ENCODE measurements around the gene ZNF74.
"Not testable (repeated sequence)": the region's sequence is repeated elsewhere in the genome, so short reads cannot be mapped to it uniquely, and the experiment has no call there.

The ZNF74 gene

DNA sequence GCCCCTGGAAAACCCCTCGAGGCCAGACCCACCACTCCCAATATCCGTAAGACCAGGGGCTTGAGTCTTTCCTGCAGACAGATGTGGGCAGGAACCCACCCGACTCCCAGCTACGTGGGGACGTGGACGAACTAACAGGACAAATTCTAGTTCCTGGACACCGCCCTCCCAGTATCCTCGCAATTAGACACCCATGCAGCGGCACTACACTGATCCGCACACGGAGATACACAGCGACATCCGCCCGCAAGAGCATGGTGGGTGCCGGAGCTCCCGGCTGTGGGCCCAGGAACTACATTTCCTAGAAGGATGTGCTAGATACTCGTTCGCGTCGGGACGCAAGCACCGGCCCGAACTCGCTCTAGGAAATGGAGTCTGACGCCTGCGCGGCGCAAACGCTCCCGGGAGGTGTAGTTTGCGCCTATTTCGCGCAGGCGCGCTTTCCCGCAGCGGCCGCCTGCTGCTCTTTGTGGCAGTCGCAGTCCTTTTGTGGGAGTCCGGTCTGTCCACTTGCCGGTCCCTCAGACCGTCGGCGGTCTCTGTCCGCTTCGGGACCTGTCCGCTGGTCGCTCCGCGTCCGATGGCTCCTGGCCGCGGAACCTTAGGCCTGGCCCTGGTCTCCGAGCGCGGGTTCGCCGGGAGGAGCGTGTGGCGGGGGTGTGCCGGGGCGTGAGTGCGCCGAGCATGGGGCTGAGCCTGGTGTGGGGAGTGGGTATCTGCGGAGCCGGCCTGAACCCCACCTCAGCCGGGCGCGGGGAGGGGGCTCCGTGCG is at the start of gene ZNF74:
Gene ZNF74 (plus strand): TSS at position 447 of the 772 bp plus-strand sequence. CDS start 478 bp downstream, outside the sequence.
- DNase-seq (ENCODE audit: low read depth in 2 of 2), result peak; percentile 71 to 73

DNA sequence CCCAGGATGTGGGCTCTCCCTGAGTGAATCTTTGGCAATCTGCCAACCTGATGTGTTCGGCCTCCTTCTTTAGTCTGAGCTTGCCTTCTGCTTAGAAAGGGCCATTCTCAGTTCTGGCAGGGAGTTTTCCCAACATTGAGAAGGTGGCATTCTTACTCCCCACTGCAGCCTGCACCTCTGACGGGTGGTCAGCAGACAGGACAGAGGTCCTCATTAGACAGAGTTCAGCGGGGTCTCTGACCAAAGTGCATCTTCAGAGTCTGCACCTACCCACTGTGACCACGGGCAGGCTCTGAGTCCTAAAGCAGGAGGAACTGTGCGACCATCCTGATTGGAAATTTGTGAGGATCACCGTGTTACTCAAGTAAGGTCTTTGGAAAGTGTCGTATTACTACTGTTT is 47.4 kb upstream of the ZNF74 start:
- DNase-seq (ENCODE audit: low read depth in 2 of 2), result not testable (repeated sequence)

DNA sequence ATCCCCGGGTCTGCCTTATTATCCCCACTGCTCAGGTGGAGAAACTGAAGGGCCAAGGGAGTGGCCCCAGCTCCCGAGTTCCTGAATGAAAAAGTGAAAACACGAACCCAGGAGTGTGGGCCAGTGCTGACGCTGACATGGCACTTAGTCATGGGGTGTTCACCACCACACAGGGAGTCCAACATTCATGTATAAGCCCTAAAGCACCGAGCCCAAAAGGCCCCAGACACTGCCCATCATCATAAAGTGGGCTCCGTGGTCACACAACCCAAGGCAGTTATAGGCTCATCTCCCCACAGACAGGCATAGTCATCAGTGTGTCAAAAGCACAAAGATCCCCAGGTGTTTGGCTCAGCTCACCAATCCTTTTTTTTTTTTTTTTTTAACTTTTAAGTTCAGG is 41.4 kb upstream of the ZNF74 start:
- DNase-seq (ENCODE audit: low read depth in 2 of 2), result not testable (repeated sequence)

- DNase-seq (ENCODE audit: low read depth in 2 of 2), result no peak
Observed at GRCh38 chr22:20354238-20354975, 39.5 kb upstream of the ZNF74 start.

GRCh38 chr22:20355939-20356636 is 37.9 kb upstream of the ZNF74 start:
- DNase-seq (ENCODE audit: low read depth in 2 of 2), result not testable (repeated sequence)

- DNase-seq (ENCODE audit: low read depth in 2 of 2), result not testable (repeated sequence)
Observed at GRCh38 chr22:20356906-20357305, 37.0 kb upstream of the ZNF74 start.

GRCh38 chr22:20357967-20358366 is 36.0 kb upstream of the ZNF74 start:
- DNase-seq (ENCODE audit: low read depth in 2 of 2), result not testable (repeated sequence)

DNA sequence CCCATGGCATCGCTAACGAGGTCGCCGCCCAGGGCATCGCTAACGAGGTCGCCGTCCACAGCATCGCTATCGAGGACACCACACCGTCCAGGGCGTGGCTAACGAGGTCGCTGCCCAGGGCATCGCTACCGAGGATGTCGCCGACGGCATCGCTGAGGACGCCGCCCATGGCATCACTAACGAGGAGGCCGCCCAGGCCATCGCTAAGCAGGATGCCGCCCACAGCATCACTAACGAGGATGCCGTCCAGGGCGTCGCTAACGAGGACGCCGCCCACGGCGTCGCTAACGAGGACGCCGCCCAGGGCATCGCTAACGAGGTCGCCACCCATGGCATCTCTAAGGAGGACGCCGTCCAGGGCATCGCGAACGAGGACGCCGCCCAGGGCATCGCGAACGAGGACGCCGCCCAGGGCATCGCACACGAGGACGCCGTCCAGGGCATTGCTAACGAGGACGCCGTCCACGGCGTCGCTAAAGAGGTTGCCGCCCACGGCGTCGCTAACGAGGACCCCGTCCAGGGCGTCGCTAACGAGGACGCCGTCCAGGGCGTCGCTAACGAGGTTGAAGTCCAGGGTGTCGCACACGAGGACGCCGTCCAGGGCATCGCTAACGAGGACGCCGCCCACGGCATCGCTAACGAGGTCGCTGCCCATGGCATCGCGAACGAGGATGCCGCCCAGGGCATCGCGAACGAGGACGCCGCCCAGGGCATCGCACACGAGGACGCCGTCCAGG is 35.3 kb upstream of the ZNF74 start:
- DNase-seq (ENCODE audit: low read depth in 2 of 2), result not testable (repeated sequence)

GRCh38 chr22:20360261-20360660 is 33.7 kb upstream of the ZNF74 start:
- DNase-seq (ENCODE audit: low read depth in 2 of 2), result not testable (repeated sequence)

DNA sequence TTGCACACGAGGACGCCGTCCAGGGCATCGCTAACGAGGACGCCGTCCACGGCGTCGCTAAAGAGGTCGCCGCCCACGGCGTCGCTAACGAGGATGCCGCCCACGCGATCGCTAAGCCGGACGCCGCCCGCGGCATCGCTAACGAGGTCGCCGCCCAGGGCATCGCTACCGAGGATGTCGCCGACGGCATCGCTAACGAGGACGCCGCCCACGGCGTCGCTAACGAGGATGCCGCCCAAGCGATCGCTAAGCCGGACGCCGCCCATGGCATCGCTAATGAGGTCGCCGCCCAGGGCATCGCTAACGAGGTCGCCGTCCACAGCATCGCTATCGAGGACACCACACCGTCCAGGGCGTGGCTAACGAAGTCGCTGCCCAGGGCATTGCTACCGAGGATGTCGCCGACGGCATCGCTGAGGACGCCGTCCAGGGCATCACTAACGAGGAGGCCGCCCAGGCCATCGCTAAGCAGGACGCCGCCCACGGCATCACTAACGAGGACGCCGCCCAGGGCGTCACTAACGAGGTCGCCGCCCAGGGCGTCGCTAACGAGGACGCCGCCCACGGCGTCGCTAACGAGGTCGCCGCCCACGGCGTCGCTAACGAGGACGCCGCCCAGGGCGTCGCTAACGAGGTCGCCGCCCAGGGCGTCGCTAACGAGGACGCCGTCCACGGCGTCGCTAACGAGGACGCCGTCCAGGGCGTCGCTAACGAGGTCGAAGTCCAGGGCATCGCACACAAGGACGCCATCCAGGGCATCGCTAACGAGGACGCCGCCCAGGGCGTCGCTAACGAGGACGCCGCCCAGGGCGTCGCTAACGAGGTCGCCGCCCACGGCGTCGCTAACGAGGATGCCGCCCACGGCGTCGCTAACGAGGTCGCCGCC is 32.8 kb upstream of the ZNF74 start:
- DNase-seq (ENCODE audit: low read depth in 2 of 2), result not testable (repeated sequence)

GRCh38 chr22:20361752-20362229 is 32.2 kb upstream of the ZNF74 start:
- not testable (repeated sequence) for DNase-seq (ENCODE audit: low read depth in 2 of 2)

DNA sequence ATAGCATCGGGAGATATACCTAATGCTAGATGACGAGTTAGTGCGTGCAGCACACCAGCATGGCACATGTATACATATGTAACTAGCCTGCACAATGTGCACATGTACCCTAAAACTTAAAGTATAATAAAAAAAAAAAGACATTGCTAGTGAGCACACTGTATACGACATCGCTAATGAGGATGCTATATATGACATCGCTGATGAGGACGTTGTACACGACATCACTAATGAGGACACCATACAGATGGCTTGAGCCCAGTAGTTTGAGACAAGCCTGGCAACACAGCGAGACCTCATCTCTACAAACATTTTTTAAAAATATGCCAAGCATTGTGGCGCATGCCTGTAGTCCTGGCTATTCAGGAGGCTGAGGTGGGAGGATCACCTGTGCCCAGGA is 31.5 kb upstream of the ZNF74 start:
- not testable (repeated sequence) for DNase-seq (ENCODE audit: low read depth in 2 of 2)

- DNase-seq (ENCODE audit: low read depth in 2 of 2), result not testable (repeated sequence)
Observed at GRCh38 chr22:20364335-20365260, 29.4 kb upstream of the ZNF74 start.

GRCh38 chr22:20366841-20367240 is 27.1 kb upstream of the ZNF74 start:
- not testable (repeated sequence) for DNase-seq (ENCODE audit: low read depth in 2 of 2)

DNA sequence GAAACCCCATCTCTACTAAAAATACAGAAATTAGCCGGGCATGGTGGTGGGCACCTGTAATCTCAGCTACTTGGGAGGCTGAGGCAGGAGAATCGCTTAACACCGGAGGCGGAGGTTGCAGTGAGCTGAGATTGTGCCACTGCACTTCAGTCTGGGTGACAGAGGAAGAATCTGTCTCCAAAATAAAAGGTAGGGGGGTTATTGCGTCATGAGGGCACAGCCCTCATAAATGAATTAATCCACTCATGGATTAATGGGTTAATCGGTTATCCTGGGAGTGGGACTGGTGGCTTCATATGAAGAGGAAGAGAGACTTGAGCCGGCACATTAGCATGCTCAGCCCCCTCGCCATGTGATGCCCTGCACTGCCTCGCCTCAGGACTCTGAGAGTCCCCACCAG is 25.1 kb upstream of the ZNF74 start:
- not testable (repeated sequence) for DNase-seq (ENCODE audit: low read depth in 2 of 2)

DNA sequence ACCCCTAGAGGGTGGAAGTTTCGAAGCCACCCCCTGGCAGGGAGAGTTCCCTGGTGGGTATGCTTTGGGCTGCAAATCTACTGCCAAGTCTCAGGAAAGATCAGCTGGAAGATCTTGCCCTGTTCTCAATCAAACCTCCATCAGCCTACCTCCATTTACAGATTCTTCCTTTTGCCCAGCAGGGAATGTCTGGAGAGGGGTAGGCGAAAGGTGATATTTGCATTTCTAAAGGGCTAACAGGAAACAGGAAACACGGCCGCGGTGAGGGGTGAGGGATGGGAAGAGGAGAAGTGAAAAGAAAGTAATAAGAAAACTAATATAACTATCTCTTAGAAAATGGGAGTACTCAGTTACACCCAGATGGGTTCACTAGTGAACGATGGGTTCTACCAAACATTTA is 22.3 kb upstream of the ZNF74 start:
- DNase-seq (ENCODE audit: low read depth in 2 of 2), result not testable (repeated sequence)

DNA sequence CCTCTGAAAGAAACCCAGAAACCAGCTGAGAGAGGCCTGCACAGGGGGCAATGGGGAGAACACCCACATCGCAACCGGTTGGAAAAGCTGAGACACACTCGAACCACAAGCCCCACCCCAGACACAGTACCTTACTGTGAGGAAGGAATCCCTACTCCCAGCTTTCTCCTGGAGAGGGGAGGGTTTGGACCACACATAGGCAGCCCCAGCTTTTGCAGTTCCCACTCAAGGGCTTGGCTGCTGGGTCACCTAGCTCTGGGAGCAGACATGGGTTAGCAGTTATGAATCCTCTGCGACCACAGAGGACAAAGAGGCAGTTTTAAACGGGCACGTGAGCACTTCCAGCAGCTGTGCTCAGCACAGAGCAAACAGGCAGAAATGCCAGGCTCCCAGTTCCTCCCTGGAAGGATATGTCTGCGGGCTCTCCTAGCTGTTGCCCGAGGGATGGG is 21.5 kb upstream of the ZNF74 start:
- not testable (repeated sequence) for DNase-seq (ENCODE audit: low read depth in 2 of 2)

DNA sequence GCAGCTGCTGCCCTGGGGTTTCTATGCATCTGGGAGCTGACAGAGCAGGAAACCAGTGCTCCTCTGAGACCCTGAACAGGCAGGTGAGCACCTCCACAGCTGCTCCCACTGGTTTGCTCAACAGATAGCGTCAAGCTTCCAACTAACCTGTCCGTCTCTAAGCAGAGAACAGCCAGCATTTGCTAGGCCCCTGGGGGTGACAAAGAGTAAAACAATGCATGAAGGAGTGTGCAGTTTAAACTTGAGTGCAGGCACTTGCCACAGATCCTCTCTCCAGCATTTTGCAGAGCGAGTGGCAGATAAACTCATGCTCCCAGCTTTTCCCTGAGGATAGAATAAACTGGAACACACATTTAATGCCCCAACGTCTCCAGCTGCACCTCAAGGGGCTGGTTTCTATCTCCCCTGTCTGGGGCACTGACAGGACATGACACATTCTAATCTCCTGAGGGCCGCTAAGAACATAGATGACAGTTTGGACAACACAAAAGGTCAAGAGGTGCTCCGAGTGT is 20.7 kb upstream of the ZNF74 start:
- not testable (repeated sequence) for DNase-seq (ENCODE audit: low read depth in 2 of 2)

- DNase-seq (ENCODE audit: low read depth in 2 of 2), result not testable (repeated sequence)
Observed at GRCh38 chr22:20374130-20374529, 19.8 kb upstream of the ZNF74 start.

Measured in stimulated activated CD8-positive, alpha-beta memory T cell treated with anti-CD3 and anti-CD28 coated beads, Interleukin-2, amount 100 ng/mL, for 48 hours (primary cell).